G401 (cell line): ENCODE data around the gene PHAF1. TPM values are rescaled to one million over a fixed set of nuclear protein-coding genes. Genes with fewer than 3 reads are reported as not detected.
"Not testable (repeated sequence)": the region's sequence is repeated elsewhere in the genome, so short reads cannot be mapped to it uniquely, and the experiment has no call there.

ENCODE experiments used
- DNase-seq: peaks from one replicate; pipeline ENCODE4 v3.0.0-alpha.2; 2015; ENCODE audit warnings: low spot score
- in situ Hi-C: cut with HindIII; loops from 2 replicates; pipeline ENCODE4 v1.10.0; 2016; ENCODE audit warnings: low sequenced_read_pairs, mixed read lengths
- total RNA-seq: library from RNA; depleted of rRNA; stranded (reverse); fragments of >200 nt; shearing (Covaris generic); gene quantifications from 2 replicates; pipeline ENCODE4 v1.2.3, GENCODE V29; 2014

The PHAF1 gene
- total RNA-seq, 1 experiment from 2014 or later, result 40.9 TPM

DNA sequence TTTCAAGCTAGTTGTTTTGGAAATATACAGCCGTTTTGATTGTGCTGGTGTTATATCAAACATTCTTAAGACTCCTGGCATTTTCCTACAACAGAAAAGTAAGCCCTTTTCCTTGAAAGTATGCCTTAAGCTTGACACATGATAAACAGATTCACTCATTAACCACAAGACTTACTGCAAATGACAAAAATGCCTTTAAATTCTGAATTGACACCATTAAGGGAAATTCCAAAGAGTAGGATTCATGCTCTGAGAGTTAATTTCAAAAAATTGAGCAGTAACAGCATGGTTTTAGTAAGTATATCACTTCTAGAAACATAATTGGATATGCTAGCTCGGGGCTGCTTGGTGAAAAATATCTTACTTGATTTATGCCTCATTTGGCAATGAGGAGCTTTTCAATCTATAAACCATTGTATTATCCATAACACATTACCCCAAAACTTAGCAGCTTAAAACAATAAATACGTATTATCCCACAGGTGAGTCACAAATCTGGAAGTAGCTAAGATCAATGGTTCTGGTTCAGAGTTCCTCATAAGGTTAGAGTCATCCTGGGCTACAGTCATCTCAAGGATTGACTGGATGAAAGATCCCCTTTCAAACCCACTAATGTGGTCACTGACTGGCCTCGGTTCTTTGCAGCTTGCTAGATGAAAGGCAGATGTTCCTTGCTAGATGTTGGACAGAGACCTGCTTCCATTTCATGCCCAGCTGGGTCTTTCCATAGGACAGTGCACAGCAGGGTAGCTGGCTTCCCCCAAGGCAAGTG lies 8.2 kb upstream of the PHAF1 start:
- in situ Hi-C loops, result no loop called here

DNA sequence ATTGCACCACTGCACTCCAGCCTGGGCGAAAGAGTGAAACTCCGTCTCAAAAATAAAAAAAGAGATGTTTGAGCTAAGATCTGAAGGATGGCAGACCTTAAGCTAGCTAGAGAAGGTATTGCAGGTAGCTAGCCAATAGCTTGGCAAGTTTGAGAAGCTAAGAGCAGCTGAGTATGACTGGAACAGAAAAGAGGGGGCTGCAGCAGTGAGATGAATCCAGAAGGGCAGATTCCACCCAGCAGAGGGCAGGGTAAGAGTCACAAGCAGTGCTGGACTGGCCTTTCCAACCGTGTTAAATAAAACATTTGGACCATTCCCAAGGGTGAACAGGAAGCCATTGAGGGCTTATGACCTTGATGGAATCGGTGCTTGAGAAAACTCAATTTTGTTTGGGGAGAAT lies 5.7 kb upstream of the PHAF1 start:
- in situ Hi-C loops, result no loop called here
- peak; percentile 16 for DNase-seq

More for the DNA sequence above, 8.2 kb upstream of the PHAF1 start:
- no peak for DNase-seq

DNA sequence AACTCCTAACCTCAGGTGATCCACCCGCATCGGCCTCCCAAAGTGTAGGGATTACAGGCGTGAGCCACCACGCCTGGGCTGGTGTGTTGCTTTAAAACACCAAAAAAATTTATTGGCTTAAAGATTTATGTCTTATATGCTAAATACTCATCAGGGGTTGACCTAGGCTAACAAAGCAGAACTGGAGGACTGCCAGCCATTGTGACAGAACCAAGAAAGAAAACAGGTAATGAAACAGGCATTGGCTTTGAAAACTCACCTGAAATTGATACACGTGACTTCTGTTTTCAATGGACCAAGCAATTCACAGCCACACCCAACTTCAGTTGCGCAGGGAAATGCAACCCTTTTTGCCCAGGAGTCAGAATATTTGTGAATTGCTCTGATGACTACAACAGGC lies 4.9 kb upstream of the PHAF1 start:
- in situ Hi-C loops, result no loop called here
- no peak for DNase-seq

DNA sequence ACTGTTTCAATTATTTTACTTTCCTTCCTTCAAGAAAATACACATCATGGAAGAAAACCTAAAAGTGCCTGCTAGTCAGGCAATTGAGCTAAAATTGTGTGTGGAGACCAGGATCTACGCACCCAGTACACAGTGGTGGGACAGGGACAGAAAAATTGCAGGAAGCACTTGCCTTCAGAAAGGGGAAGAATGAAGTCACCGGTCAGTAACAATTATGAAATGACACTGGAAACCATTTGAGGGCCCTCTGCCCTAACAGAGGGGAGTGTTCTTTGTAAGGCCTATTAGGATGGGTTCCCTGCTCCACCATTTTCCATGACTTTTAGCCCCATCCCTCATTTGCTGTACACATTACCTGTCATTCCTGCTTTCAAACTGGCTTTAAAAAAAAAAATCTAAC lies 4.5 kb upstream of the PHAF1 start:
- no peak for DNase-seq
- in situ Hi-C loops, result no loop called here

DNA sequence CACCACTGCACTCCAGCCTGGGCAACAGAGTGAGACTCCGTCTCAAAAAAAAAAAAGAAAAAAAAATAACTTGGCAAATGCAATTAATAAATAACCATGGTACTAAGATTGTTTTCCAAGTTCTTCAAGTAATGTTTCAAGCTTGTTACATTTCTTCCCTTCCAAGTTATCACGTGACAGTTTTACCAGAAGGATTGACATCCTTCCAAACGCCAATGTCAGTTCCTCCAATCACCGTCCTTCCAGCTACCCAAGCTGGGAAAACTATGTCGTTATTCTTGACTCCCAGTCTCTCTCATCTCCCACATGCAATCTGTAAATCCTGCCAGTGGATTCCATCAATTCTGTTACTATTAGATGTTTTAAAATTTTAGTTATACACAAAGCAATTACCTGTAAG lies 3.9 kb upstream of the PHAF1 start:
- no peak for DNase-seq
- in situ Hi-C loops, result no loop called here

DNA sequence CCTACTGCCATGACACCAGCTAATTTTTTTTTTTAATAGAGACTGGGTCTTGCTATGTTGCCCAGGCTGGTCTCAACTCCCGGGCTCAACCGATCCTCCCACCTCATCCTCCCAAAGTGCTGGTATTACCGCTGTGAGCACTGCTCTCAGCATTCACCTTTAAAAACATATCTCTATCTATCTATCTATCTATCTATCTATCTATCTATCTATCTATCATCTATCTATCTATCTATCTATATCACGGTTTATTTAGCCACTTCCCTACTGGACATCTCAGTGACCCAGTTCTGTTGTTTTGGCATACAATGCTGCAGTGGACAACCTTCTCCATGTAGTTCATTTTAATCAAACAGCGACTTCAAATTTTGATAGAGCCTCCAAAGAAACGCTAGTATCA lies 1.3 kb upstream of the PHAF1 start:
- in situ Hi-C loops, result no loop called here
- no peak for DNase-seq

DNA sequence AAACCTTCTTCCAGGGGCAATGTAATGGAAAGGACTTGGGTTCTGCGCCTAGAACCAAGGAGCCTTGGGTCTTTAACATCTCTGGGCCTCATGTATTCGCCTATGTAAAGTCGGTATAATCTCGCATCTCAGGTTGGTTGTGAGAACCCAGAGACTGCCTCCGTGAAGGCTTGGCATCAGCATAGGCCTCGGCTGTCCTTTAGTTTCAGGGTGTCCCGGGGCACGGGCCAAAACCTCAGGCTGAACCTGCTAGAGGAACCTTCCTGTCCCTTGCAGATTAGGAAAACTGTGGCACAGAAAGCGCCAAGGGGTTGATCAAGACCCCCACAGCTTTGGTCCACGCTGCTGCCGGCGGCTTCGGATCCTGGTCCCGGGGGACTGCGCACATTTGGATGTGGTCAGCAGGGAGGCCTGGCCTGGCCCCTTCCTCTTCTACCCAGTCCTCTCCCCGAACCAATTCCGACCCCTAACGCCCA lies 772 bp upstream of the PHAF1 start:
- in situ Hi-C loops, result no loop called here
- DNase-seq, result no peak

DNA sequence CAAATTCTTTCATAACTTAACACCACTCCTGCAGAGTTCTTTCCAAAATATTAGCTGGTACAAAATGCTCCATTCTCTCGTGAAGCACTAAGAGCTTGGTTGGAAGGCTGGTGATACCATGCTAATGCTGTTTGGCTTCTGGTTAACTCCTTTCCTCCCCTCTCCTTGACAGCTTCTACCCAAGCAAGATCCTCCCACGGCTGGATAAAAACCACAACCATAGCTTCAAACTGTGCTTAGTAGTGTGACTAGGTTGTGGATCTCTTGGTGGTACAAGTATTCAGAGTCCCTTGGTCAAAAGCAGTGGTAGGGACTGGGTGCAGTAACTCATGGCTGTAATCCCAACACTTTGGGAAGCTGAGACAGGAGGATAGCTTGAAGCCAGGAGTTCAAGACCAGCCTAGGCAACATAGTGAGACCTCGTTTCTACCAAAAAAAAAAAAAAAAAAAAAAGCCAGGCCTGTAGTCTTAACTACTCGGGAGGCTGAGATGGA lies 2.3 kb downstream of the PHAF1 start:
- in situ Hi-C loops, result no loop called here
- no peak for DNase-seq

DNA sequence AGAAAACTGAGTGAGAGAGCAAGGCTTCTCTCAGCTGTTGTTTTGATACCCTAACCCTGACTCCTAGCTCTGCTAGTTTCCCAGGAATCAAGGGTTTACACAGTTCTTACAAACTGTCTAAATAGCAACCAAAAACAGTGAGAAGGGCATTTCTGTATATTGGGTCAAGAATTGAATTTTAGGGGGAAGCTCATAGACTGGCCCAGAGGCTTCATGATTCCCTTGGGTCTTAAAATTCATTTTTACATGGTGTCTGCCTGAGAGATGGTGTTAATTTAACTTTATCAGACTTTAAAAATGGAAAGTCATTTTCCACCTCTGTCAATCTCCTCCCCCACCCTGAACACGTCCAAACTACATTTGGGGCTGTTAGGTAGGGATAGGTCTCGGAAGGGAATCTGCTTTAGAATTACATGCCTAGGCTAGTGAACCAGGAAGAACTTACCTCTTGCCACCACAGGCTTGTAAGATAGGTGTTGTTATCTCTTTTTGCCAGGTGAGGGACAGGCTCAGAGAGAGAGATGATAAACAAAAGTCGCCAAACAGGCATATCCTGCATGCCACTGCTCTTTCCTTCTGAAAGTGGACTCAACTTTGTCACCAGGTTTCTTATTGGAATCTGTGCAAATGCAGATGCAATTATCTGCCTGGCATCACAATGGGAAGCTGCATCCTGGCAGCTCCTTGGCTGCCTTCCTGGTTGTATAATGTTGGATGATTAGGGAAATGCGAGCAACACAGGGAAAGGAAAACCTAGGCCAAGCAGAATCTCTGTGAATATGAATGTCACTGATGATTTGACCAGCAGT lies 3.1 kb downstream of the PHAF1 start:
- in situ Hi-C loops, result no loop called here
- DNase-seq, result no peak

DNA sequence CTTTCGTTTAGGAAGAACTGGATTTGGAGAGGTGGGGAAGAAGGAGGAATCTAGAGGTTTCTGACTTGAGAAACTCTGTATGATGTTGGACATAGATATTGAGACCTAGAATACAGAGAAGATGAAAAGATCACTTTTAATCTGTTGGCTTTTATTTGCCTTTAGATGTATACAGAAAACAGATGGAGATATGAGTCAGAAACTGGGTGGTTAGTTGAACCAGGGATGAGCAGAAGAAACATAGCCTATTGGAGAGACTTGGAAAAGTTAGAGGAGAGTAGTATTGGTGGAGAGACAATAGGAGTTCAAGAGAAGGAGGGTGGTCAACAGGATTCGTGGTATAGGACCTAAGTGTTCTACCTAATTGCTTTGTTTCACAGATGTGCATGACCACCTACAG lies 5.1 kb downstream of the PHAF1 start:
- in situ Hi-C loops, result no loop called here
- no peak for DNase-seq

DNA sequence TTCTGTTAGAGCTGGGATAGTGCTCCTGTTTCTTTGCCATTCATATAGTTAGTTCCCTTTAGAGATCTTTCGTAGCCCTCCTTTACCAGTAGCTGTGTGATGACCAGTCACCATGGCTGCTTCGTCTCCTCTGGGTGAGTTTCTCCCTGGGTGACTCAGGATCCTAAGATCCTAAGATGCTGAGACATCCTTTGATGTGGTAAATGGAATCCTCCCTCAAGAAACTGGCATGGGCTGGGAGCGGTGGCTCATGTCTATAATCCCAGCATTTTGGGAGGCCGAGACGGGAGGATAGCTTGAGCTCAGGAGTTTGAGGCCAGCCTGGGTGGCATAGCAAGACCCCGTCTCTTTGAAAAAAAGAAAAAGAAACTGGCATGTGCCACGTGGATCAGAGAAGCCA lies 5.9 kb downstream of the PHAF1 start:
- in situ Hi-C loops, result no loop called here
- DNase-seq, result no peak

DNA sequence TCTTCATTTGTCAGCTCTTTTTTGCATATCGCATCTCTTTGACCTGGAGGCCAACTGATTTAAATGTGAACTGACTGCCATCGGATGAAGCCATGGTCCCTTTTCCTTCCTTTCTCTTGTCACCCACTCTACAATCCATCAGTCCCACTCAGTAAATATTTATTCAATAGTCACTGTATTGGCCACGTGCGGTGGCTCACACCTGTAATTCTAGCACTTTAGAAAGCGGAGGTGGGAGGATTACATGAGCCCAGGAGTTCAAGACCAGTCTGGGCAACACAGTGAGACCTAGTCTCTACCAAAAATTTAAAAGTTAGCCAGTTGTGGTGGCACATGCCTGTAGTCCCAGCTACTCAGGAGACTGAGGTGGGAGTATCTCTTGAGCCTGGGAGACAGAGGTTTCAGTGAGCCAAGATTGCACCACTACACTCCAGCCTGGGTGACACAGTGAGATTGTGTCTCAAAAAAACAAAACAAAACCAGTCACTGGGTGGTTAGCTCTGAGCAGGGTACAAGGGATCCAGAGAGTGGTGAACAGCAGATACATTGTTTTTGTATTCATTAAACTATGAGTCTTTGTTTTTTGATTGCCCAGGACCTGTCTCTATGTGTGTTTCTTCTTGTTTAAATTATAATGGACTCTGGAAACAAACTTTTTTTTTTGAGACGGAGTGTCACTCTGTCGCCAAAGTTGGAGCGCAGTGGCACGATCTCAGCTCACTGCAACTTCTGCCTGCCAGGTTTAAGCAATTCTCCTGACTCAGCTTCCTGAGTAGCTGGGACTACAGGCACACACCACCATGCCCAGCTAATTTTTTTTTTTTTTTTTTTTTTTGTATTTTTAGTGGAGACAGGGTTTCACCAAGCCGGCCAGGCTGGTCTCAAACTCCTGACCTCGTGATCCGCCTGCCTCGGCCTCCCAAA lies 6.9 kb downstream of the PHAF1 start:
- in situ Hi-C loops, result no loop called here
- DNase-seq, result no peak

DNA sequence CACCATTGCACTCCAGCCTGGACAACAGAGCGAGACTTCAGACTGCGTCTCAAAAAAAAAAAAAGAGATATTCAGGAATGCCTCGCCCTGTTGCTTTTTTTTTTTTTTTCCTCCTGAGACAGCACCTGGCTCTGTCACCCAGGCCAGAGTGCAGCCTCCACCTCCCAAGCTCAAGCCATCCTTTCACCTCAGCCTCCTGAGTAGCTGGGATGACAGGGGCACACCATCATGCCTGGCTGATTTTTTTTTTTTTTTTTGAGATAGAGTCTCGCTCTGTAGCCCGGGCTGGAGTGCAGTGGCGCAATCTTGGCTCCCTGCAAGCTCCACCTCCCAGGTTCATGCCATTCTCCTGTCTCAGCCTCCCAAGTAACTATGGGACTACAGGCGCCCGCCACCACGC lies 8.0 kb downstream of the PHAF1 start:
- DNase-seq, result no peak
- in situ Hi-C loops, result no loop called here

DNA sequence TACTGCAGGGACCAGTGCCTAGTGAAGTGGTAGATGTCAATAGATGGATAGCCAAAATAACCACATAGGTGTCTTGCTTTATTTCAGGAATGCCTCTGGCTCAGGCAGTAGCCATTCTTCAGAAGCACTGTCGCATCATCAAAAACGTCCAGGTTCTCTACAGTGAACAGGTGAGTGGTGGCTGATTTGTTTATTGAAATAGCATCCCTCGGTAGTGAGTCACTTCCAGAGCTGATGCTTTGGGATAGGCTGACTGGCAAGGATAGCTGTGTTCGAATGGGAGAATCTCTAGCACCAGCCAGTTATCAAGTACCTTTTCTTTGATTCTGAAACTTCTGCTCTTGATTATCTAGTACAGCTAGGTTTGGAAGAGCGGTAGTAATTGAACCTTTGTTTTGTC lies 10.3 kb downstream of the PHAF1 start:
- in situ Hi-C loops, result no loop called here
- DNase-seq, result no peak

DNA sequence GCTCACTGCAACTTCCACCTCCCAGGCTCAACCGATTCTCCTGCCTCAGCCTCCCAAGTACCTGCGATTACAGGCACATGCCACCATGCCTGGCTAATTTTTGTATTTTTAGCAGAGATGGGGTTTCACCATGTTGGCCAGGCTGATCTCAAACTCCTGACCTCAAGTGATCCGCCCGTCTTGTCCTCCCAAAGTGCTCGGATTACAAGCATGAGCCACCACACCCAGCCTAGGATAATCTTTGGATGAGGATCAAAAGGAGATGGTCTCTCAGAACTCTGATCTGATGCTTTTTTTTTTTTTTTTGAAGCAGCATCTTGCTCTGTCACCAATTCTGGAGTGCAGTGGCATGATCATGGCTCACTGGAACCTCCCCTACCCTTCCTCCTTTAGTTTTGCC lies 13.1 kb downstream of the PHAF1 start:
- DNase-seq, in situ Hi-C loops: not testable (repeated sequence)

DNA sequence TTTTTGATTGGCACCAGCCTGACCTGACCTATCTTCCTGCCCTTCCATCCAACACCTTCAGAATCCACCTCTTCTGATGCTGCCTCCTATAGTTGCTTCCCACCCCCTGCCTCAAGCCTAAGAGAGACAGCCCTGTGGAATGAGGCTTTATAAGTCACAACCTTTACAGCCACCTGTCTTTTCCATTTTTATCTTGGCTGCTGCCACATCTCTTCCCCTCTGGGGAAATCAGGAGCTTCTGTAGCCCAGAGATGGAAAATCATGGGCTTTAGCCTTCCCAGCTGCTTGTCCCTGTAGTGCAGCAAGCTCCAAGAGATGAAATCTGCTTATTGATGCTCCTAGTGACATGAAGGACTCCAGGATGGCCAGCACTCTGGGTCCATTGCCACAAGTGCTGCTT lies 18.7 kb downstream of the PHAF1 start:
- DNase-seq, result no peak
- in situ Hi-C loops, result no loop called here

DNA sequence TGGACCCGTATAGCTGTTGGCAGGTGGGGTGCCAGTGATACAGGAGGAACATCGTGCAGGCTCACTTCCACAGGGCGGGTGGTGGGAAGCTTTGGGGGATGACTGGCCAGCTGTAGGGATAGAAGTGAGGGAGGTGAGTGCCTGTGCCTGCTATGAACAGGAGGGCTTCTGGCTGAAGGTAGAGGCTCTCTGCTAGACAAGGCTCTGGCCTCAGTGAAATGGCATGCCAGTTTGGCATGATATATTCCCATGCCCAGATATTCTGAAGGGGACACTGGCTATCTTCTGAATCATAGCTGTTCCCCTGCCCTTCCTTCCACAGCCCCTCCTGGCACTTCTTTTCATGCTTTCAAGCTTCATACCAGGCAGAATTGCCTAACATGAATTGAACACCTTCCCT lies 19.1 kb downstream of the PHAF1 start:
- DNase-seq, result no peak
- in situ Hi-C loops, result no loop called here

DNA sequence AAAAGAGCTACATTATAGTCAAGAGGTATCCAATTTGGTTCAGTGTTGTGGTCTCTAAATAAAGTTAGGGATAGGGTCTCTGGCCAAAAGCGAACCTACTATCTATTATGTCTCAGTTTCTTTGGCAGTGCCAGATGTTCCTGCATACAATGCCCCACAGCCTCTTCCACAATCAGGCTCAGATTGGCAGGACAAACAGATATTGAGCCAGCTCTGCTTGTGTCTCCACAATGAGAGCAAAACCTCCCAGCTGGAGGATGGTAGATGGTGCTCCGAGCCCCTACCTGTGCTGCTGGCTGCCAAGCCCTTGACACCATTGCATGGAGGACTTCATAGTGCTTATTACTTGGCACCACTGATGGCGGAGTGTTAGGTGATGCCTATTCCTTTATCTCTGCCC lies 19.7 kb downstream of the PHAF1 start:
- in situ Hi-C loops, result no loop called here
- no peak for DNase-seq

DNA sequence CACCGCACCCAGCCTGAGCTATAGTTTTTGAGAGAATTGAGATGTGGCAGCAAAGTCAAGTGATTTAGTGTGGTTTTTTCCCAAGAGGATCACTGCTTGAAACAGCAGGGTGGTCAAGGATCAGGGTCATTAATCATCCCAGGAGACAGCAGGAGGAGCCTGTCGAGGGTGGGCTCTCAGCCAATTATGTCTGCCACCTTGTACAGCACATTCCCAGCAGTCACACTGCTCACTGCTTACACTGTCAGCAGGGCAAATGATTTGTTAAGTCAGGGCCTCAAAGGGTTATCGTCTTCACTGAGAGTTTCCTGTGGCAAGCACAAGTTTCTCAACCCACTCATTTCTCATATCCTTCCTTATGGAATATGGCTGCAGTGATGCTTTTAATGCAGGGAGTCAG lies 27.9 kb downstream of the PHAF1 start:
- in situ Hi-C loops, result no loop called here

More for the DNA sequence above, 27.9 kb downstream of the PHAF1 start:
- DNase-seq, result no peak
